ENCODE data around the gene LRFN2. TPM values are rescaled to one million over a fixed set of nuclear protein-coding genes. Genes with fewer than 3 reads are reported as not detected.

The LRFN2 gene
- polyA plus RNA-seq, 1 donor from 2014 or later: 14.8 TPM

DNA sequence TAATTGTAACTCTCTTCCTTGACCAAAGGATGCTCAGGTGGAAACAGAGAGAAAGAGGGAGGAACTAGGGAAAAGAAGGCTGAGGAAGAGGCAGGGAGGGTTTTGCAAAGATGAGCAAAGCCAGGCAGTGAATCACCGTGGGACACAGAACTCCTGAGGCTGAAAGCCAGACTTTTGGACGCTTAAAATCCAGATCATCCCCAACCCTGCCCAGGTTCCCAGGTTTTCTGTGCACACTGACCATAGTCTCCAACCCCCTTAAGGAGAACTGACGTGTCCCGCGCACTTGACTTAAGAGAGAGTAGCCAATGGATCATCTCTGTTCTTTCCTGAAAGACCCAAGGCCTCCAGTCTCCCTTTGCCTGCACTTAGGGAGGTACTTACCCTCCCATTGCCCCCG, 75.3 kb downstream of the LRFN2 start:
- H3K79me2 ChIP-seq (replicated peaks; ENCODE audit: insufficient read depth, low read length): no peaks in the 10 kb centered on the region
- no peak overlapping the region for H3K9ac ChIP-seq (ENCODE audit: low read length)
- H2AFZ ChIP-seq (ENCODE audit: low read depth, low read length): no peak overlapping the region
- no peaks in the 10 kb centered on the region for H3K27me3 ChIP-seq (ENCODE audit: insufficient read depth, low read depth, low read length)
- H3K9me2 ChIP-seq (ENCODE audit: insufficient read depth, low read length): no peaks in the 10 kb centered on the region
- no peak overlapping the region for H3K27ac ChIP-seq (ENCODE audit: low read length)
- H3K4me3 ChIP-seq (ENCODE audit: low read length): no peak overlapping the region
- H3K9me3 ChIP-seq (ENCODE audit: low read length): no peaks in the 10 kb centered on the region
- no peaks in the 10 kb centered on the region for H3F3A ChIP-seq (ENCODE audit: insufficient read depth, low read length, poor library complexity, severe bottlenecking)
- no peaks in the 10 kb centered on the region for H4K20me1 ChIP-seq (ENCODE audit: insufficient read depth)
- H3K36me3 ChIP-seq (ENCODE audit: insufficient read depth, low read length): no peaks in the 10 kb centered on the region
- TF ChIP-seq, protein P1, sequence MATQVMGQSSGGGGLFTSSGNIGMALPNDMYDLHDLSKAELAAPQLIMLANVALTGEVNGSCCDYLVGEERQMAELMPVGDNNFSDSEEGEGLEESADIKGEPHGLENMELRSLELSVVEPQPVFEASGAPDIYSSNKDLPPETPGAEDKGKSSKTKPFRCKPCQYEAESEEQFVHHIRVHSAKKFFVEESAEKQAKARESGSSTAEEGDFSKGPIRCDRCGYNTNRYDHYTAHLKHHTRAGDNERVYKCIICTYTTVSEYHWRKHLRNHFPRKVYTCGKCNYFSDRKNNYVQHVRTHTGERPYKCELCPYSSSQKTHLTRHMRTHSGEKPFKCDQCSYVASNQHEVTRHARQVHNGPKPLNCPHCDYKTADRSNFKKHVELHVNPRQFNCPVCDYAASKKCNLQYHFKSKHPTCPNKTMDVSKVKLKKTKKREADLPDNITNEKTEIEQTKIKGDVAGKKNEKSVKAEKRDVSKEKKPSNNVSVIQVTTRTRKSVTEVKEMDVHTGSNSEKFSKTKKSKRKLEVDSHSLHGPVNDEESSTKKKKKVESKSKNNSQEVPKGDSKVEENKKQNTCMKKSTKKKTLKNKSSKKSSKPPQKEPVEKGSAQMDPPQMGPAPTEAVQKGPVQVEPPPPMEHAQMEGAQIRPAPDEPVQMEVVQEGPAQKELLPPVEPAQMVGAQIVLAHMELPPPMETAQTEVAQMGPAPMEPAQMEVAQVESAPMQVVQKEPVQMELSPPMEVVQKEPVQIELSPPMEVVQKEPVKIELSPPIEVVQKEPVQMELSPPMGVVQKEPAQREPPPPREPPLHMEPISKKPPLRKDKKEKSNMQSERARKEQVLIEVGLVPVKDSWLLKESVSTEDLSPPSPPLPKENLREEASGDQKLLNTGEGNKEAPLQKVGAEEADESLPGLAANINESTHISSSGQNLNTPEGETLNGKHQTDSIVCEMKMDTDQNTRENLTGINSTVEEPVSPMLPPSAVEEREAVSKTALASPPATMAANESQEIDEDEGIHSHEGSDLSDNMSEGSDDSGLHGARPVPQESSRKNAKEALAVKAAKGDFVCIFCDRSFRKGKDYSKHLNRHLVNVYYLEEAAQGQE (IDR thresholded peaks at IDR 0.05; ENCODE audit: borderline replicate concordance): no peak
- TF ChIP-seq, protein P2, sequence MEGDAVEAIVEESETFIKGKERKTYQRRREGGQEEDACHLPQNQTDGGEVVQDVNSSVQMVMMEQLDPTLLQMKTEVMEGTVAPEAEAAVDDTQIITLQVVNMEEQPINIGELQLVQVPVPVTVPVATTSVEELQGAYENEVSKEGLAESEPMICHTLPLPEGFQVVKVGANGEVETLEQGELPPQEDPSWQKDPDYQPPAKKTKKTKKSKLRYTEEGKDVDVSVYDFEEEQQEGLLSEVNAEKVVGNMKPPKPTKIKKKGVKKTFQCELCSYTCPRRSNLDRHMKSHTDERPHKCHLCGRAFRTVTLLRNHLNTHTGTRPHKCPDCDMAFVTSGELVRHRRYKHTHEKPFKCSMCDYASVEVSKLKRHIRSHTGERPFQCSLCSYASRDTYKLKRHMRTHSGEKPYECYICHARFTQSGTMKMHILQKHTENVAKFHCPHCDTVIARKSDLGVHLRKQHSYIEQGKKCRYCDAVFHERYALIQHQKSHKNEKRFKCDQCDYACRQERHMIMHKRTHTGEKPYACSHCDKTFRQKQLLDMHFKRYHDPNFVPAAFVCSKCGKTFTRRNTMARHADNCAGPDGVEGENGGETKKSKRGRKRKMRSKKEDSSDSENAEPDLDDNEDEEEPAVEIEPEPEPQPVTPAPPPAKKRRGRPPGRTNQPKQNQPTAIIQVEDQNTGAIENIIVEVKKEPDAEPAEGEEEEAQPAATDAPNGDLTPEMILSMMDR (IDR thresholded peaks at IDR 0.05; ENCODE audit: poor library complexity, severe bottlenecking): no peak
- TF ChIP-seq POLR2AphosphoS5 (IDR thresholded peaks at IDR 0.05) (no peak), TAF1 (IDR thresholded peaks at IDR 0.05; ENCODE audit: low read depth) (no peak), EZH2 (IDR thresholded peaks at IDR 0.05; ENCODE audit: borderline replicate concordance, insufficient read depth, low read length, poor library complexity, severe bottlenecking) (no peak), EP300 (conservative IDR thresholded peaks at IDR 0.05; ENCODE audit: poor library complexity, severe bottlenecking) (no peak), RAD21 (conservative IDR thresholded peaks at IDR 0.05) (no peak), MXI1 (conservative IDR thresholded peaks at IDR 0.05; ENCODE audit: poor library complexity, severe bottlenecking) (no peak), SMC3 (conservative IDR thresholded peaks at IDR 0.05; ENCODE audit: poor library complexity) (no peak)
- H3K4me2 ChIP-seq (ENCODE audit: low read length): no peak overlapping the region

DNA sequence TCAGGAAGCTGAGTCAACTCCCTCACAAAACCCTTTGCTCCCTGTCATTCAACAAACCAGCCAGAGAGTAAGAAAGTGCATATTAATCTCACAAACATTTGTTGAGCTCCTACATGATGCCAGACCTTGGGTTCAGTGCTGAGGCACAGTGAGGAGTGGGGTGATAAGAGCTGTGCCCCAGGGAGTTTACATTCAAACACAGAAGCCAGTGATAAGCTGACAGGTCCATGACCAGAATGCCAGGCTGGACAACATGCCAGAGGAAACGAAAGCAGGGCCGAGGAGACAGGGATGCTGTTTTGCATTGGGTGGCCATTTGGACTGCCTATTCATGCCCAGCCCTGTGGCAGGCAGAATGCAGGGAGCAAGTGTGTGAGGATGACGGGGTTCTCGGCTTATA, 76.7 kb downstream of the LRFN2 start:
- Histone ChIP-seq H3K9me3 (ENCODE audit: low read length) (no peaks in the 10 kb centered on the region), H3K9ac (ENCODE audit: low read length) (no peak overlapping the region), H3K79me2 (replicated peaks; ENCODE audit: insufficient read depth, low read length) (no peaks in the 10 kb centered on the region), H3K27me3 (ENCODE audit: insufficient read depth, low read depth, low read length) (no peaks in the 10 kb centered on the region), H3K36me3 (ENCODE audit: insufficient read depth, low read length) (no peaks in the 10 kb centered on the region), H3K4me2 (ENCODE audit: low read length) (no peak overlapping the region), H4K20me1 (ENCODE audit: insufficient read depth) (no peaks in the 10 kb centered on the region), H2AFZ (ENCODE audit: low read depth, low read length) (no peak overlapping the region), H3F3A (ENCODE audit: insufficient read depth, low read length, poor library complexity, severe bottlenecking) (no peaks in the 10 kb centered on the region), H3K4me3 (ENCODE audit: low read length) (no peak overlapping the region), H3K27ac (ENCODE audit: low read length) (no peak overlapping the region), H3K9me2 (ENCODE audit: insufficient read depth, low read length) (no peaks in the 10 kb centered on the region)
- TF ChIP-seq EP300 (conservative IDR thresholded peaks at IDR 0.05; ENCODE audit: poor library complexity, severe bottlenecking) (no peak), EZH2 (IDR thresholded peaks at IDR 0.05; ENCODE audit: borderline replicate concordance, insufficient read depth, low read length, poor library complexity, severe bottlenecking) (no peak), POLR2AphosphoS5 (IDR thresholded peaks at IDR 0.05) (no peak), SMC3 (conservative IDR thresholded peaks at IDR 0.05; ENCODE audit: poor library complexity) (no peak), RAD21 (conservative IDR thresholded peaks at IDR 0.05) (no peak), MXI1 (conservative IDR thresholded peaks at IDR 0.05; ENCODE audit: poor library complexity, severe bottlenecking) (no peak)
- TF ChIP-seq, protein P1 (IDR thresholded peaks at IDR 0.05; ENCODE audit: borderline replicate concordance): no peak

Data from neural cell (in vitro differentiated cells).